Stimulated activated CD4-positive, alpha-beta T cell treated with anti-CD3 and anti-CD28 coated beads, Interleukin-1b, Interleukin-23, amount 100 ng/mL, for 48 hours (primary cell): Measurements from ENCODE around the gene CEACAM6.
"Not testable (repeated sequence)": the region's sequence is repeated elsewhere in the genome, so short reads cannot be mapped to it uniquely, and the experiment has no call there.

Experiments used
- DNase-seq: peaks from one replicate; pipeline ENCODE4 v3.0.0-alpha.2; 2020

Gene CEACAM6

GRCh38 chr19:41748012-41748411 is 7.3 kb upstream of the CEACAM6 start:
- DNase-seq, result no peak

DNA sequence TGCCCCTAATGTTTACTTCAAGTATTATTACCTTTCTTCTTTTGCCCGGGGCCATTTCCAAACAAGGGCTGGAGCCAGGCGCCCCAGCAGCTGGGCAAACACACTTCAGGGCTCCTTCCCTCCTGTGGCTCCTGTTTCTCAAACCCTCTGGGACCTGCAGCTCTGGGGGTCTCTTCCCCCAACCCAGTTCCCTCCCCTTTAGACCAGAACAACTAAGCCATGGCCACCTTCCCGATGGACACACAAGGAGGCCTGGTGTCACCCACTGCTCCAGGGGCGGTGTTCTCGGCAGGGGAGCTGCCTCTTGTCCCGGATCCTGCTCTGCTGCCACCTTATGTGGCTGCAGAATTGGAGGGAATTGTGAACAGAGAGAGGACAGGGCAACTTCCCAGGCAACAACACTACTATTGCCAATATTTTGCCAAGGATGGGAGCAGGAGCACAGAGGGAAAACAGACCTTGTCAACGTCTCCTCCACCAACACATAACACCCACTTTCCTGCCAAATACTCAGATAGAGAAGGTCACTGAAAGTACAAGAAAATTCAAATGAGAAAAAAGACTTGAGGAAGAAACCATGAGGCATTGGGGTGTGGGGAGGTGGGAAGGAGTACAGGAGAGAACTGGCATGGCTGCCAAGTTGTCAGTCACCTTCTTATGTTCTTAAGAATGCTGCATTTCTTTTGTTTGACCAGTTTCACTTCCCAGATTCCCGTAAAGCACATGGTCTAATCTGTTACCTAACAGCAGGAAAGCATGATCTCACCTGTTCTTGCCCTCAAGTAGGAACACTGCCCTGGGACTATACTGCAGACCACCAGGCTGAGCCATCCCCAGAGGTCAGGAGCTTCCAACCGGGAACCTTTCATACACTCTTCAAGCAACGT is 4.8 kb upstream of the CEACAM6 start:
- DNase-seq, result not testable (repeated sequence)

GRCh38 chr19:41753159-41753558 is 2.2 kb upstream of the CEACAM6 start:
- peak; percentile 70 for DNase-seq

DNA sequence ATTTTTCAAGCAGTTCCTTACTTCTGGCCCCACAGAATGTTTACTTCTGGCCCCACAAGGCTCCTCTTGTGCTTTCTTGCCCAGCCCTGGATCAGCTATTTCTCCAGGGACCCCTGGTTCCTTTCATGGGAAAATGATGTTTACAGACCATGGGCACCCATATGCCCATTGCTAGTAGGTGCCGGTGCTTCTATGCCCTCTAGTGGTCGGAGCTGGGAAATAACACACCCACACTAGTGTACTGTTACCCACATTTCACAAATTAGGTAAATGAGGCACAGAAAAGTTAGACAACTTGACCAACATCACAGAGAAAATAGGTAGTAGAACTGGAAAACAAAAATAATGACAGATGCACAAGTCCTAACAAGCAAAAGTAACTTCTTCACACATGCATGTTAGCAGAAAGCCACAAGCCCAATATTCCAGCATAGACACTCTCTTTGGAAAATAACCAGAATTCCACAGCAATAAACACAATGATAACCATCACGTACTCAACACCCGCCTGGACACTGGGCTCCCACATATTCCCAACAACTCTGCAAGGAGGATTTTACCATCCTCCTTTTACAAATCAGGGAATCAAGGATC is 1.3 kb upstream of the CEACAM6 start:
- peak; percentile 73 for DNase-seq

GRCh38 chr19:41758846-41759245 is 3.5 kb downstream of the CEACAM6 start:
- DNase-seq, result no peak

DNA sequence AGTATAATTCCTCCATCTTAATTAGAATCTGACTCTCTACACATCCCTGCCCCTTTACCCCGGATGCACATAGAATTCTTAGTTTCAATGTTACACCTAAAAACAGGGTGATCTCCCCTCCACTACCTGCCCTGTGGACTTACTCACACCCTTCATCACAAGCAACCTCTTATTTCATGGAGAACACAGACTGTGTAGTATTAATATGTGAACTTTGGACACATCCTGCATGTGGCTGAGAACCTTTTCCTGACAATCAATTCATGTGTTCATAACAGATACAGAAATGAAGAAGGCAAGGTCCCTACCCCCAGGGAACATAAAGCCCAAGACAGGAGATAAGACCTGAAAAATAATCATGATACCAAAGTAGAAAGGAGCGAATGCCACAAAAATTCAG is 11.8 kb downstream of the CEACAM6 start:
- no peak for DNase-seq

DNA sequence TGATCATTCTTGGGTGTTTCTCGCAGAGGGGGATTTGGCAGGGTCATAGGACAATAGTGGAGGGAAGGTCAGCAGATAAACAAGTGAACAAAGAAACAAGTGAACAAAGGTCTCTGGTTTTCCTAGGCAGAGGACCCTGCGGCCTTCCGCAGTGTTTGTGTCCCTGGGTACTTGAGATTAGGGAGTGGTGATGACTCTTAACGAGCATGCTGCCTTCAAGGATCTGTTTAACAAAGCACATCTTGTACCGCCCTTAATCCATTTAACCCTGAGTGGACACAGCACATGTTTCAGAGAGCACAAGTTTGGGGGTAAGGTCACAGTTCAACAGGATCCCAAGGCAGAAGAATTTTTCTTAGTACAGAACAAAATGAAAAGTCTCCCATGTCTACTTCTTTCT is 12.8 kb downstream of the CEACAM6 start:
- DNase-seq, result not testable (repeated sequence)

DNA sequence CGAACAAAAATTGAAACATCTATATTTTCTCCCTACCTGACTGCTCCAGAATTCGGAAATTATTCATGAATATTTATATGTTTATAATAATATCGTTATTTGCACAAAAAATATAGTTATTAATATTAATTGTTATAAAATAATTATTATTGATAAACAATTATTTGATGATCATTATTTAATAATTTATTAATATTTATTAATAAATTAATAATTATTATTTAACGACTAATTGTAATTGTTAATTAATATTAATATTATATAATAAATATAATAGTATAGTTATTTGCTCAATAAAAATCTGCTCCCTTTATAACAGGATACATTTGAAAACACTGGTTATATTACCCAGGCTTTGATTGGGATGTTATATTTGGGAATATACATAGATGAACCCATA is 14.3 kb downstream of the CEACAM6 start:
- DNase-seq, result no peak

- no peak for DNase-seq
Measured at GRCh38 chr19:41771410-41771809, 16.1 kb downstream of the CEACAM6 start.

GRCh38 chr19:41774515-41774980 is 19.2 kb downstream of the CEACAM6 start:
- peak; percentile 67 for DNase-seq

DNA sequence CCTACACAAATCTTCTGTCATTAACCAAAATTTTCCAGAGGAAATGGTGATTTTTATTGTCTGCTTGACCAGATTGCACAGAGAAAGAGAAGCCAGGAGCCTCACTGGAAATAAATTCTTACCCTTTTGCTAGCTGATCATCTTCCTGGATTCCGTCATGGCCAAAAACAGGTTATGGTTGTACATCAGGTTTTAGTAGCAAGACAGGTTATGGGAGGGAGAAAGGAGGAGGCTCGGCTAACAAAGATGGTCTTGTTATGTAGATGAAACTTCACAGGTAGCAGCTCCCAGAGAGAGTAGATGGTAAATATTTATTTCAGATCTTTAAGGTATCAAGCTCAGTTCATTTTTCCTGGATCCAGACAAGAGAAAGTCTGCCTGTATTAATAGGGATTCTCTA is 21.4 kb downstream of the CEACAM6 start:
- DNase-seq, result no peak

DNA sequence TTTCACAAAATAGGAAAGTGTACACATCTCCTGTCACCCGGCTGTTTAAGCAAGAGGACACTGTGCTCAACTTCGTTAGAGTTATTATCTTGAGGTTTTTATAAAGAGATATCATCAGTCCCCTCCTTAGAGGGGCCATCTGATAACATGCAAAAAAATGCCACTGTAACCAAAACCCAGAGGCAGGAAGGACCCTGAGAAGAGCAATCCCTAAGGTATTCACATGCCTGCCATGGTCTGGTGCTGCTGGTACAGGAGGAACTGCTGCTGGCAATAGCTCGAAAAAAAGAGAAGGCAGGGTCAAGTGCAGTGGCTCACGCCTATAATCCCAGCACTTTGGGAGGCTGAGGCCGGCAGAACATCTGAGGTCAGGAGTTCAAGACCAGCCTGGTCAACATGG is 28.3 kb downstream of the CEACAM6 start:
- DNase-seq, result no peak

GRCh38 chr19:41784312-41784711 is 29.0 kb downstream of the CEACAM6 start:
- DNase-seq, result no peak

DNA sequence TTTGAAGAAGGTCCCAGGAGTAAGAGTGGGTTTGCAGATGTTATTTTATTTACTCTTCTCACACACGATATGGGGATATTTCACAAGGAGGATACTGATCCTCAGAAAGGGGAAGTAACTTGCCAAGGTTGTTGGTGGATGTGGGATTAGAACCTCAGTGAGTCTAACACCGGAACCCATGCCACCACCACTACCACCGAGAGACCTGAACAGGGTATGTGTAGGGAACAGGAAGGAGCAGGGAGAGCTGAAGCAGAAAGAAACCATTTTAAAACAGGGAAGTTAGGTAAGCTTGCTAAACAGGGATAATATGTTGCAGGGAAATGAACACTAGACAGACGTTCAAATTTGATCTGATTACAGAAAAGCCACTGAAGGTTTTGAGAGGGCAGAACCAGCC is 29.4 kb downstream of the CEACAM6 start:
- DNase-seq, result no peak

- DNase-seq, result peak; percentile 71
Measured at GRCh38 chr19:41785653-41786052, 30.3 kb downstream of the CEACAM6 start.

DNA sequence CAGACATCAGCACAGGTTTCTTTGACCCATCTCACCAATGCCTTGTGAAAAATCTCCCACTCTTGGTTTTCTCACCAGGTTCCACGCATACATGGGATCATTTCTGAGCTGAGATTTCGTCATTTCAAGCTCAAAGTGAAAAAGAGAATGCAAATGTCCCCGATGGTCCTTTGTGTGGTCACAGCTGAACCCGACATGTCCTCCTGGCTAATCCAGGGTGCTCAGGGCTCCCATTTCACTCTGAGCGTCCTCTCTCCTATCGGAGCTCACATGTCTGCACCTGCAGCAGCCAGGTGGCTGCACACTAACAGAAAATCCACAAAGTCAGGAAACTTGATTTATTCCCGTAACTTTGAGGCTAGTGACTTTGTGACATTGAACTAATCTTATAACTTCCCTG is 31.7 kb downstream of the CEACAM6 start:
- DNase-seq, result no peak

DNA sequence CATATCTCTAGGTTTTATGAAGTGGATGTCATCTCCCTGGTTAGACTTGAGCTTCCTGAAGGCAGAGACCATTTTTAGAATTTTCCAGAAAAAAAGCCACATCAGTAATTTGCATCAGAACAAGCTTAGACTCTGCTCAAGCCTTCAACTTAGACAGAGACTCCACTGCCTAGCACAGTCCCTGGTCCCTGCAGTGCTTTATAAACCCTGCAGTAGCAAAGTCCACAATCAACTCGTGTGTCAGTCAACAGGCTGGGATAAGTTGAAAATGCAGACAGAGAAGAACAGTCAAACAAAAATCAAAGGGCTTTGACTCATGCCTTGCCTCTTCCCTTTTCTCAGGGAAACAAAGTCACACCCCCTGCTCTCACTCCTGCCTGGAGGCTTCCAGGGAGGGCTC is 33.2 kb downstream of the CEACAM6 start:
- not testable (repeated sequence) for DNase-seq

- DNase-seq, result not testable (repeated sequence)
Measured at GRCh38 chr19:41789053-41789452, 33.7 kb downstream of the CEACAM6 start.

DNA sequence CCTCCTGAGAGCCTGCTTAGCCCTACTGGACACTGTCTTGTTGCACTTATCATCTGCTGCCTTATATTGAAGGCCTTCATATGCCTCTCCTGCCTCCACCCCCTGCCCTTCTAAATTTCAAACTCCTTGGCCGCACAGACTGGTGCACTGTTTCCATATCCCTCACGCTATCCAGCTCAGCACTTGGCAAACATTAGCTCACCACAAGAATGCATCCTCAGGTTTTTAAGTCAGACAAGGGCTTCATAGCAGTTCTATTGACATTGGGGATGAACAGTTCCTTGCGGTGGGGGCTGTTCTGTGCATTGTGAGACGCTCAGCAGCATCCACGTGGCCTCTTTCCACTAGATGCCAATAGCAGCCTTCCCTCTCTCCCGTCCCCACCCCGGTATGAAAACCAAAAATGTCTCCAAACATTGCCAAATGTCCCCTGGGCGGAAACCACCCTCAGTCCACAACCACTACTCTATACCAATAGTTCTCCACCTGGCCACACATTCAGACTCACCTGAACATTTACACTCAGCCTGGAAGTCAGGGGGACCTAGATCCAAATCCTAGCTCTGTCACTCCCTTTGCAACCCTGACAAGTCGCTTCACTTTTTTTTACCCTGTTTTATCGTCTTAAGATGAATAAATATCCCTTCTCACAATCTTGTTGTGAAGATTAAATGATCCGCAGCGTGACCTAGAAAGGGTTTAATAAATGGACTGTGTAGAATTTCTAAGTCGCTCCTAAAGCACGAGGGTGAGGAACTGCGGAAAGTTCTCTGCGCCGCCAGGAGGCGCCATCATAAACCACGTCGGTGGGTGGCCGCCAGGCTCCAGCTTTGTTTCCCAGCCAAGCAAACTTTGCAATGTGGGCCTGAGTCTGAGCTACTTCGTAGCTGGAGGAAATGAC is 37.4 kb downstream of the CEACAM6 start:
- DNase-seq, result peak; percentile 42

DNA sequence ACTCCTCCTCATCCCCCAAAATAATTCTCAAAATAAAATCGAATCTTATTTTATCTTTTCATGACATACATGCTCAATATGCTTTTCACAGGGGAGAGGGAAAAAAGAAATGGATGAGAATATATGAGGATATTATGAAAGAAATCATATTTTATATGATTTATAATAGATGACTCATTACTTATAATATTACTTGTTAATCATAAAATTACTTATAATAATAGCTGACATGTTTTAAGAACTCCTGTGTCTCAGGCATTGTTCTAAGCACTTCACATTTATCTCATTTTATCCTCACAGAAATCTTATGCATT is 38.0 kb downstream of the CEACAM6 start:
- DNase-seq, result no peak

GRCh38 chr19:41795031-41795461 is 39.7 kb downstream of the CEACAM6 start:
- peak; percentile 55 for DNase-seq

- DNase-seq, result no peak
Measured at GRCh38 chr19:41796362-41796761, 41.0 kb downstream of the CEACAM6 start, which contains the start of gene CEACAM3. Gene CEACAM3, plus strand, starts transcription at chr19:41796587. Its CDS starts 91 bp downstream, at chr19:41796678.

GRCh38 chr19:41796901-41797300 is 41.6 kb downstream of the CEACAM6 start:
- no peak for DNase-seq
